Keratinocyte (primary cell): Measurements from ENCODE around the gene WDR1. TPM values are rescaled to one million over a fixed set of nuclear protein-coding genes. Genes with fewer than 3 reads are reported as not detected.

ENCODE experiments used
- DNase-seq: peaks from one replicate; pipeline ENCODE4 v3.0.0-alpha.2; 2011; ENCODE audit warnings: low read depth, missing footprints, low spot score
- FAIRE-seq: peaks from 2 replicates; lab custom pipeline; 2011; peaks lifted over from hg19 to GRCh38; lab: Jason Lieb, UNC
- H2AFZ ChIP-seq: 2 replicates; pipeline ENCODE4 v1.6.0; 2012; ENCODE audit warnings: low read length, control low read depth, inconsistent platforms; ENCODE audit not compliant: control insufficient read depth
- H3K27ac ChIP-seq: 2 replicates; pipeline ENCODE4 v1.5.1; 2011; ENCODE audit warnings: low read length; ENCODE audit not compliant: control insufficient read depth, insufficient read depth
- H3K27me3 ChIP-seq: 3 replicates; pipeline ENCODE4 v1.6.0; 2011; ENCODE audit warnings: low read length; ENCODE audit not compliant: control insufficient read depth, insufficient read depth; ENCODE audit errors: extremely low read depth
- H3K36me3 ChIP-seq, 2 experiments: 2 replicates in 1 of 2; 3 replicates in 1 of 2; pipeline ENCODE4 v1.5.1; 2011; ENCODE audit warnings: low read length in 2 of 2, mild to moderate bottlenecking in 1 of 2; ENCODE audit not compliant: control insufficient read depth in 2 of 2, insufficient read depth in 2 of 2; ENCODE audit errors: extremely low read depth in 1 of 2
- H3K4me1 ChIP-seq: 3 replicates; pipeline ENCODE4 v1.5.1; 2011; ENCODE audit warnings: low read length; ENCODE audit not compliant: control insufficient read depth, insufficient read depth; ENCODE audit errors: extremely low read depth
- H3K4me2 ChIP-seq: 3 replicates; pipeline ENCODE4 v1.6.0; 2011; ENCODE audit warnings: low read depth, low read length; ENCODE audit not compliant: control insufficient read depth, insufficient read depth; ENCODE audit errors: extremely low read depth
- H3K4me3 ChIP-seq, 3 experiments: fragments of 200-600 bp in 1 of 3; sonication (generic) in 1 of 3; 2 replicates in 2 of 3; 3 replicates in 1 of 3; pipeline ENCODE4 v1.5.1; 2011 to 2016; ENCODE audit warnings: low read length in 3 of 3, mild to moderate bottlenecking in 3 of 3, control low read depth in 2 of 3, inconsistent platforms in 1 of 3, low read depth in 1 of 3, mixed read lengths in 1 of 3, mixed run types in 1 of 3, moderate library complexity in 1 of 3; ENCODE audit not compliant: control insufficient read depth in 2 of 3, insufficient read depth in 2 of 3; ENCODE audit errors: extremely low read depth in 1 of 3
- H3K79me2 ChIP-seq: 2 replicates; pipeline ENCODE4 v1.6.0; 2012; ENCODE audit warnings: low read length; ENCODE audit not compliant: control insufficient read depth, insufficient read depth
- H3K9ac ChIP-seq: 3 replicates; pipeline ENCODE4 v1.6.0; 2011; ENCODE audit warnings: low read length; ENCODE audit not compliant: control insufficient read depth, insufficient read depth; ENCODE audit errors: extremely low read depth
- H3K9me1 ChIP-seq: 3 replicates; pipeline ENCODE4 v1.6.0; 2011; ENCODE audit warnings: low read length; ENCODE audit not compliant: control insufficient read depth, insufficient read depth; ENCODE audit errors: extremely low read depth
- H3K9me3 ChIP-seq: 2 replicates; pipeline ENCODE4 v1.5.1; 2012; ENCODE audit warnings: low read depth, low read length; ENCODE audit not compliant: control insufficient read depth
- H4K20me1 ChIP-seq: 3 replicates; pipeline ENCODE4 v1.6.0; 2011; ENCODE audit warnings: low read length; ENCODE audit not compliant: control insufficient read depth, insufficient read depth; ENCODE audit errors: extremely low read depth
- CTCF ChIP-seq, 3 experiments: IDR thresholded peaks in 1 of 3; conservative IDR thresholded peaks in 1 of 3; optimal IDR thresholded peaks in 1 of 3; 2 replicates in 2 of 3; 3 replicates in 1 of 3; pipeline versions ENCODE3 to v1.5.1; 2011; ENCODE audit warnings: low read length in 3 of 3, mild to moderate bottlenecking in 3 of 3, moderate library complexity in 2 of 3, control low read depth in 1 of 3, inconsistent platforms in 1 of 3; ENCODE audit not compliant: insufficient read depth in 2 of 3; ENCODE audit errors: extremely low read depth in 1 of 3
- EZH2 ChIP-seq: IDR thresholded peaks from one replicate; pipeline ENCODE4 v1.6.1; 2012; ENCODE audit warnings: inconsistent platforms, mild to moderate bottlenecking, low read length, moderate library complexity
- dilution Hi-C: fragments of 300-500 bp; cut with MboI; formaldehyde crosslinking; loops from one replicate; pipeline ENCODE4 v1.7.0; 2020; ENCODE audit warnings: low sequenced_read_pairs; ENCODE audit not compliant: extremely low pct_ligation_motif_present
- polyA plus RNA-seq, 5 experiments: library from polyadenylated mRNA; depleted of rRNA in 3 of 5; stranded (reverse) in 3 of 5; stranded (forward) in 1 of 5; unstranded in 1 of 5; fragments of >200 nt; gene quantifications; 1 replicate in 1 of 5; 2 replicates in 3 of 5; 3 replicates in 1 of 5; pipeline versions ENCODE4 v1.2.1 to v1.2.3, GENCODE V29; 2011 to 2012; ENCODE audit warnings: missing spikeins in 2 of 5, low read depth in 1 of 5, low replicate concordance in 1 of 5

Gene WDR1
- polyA plus RNA-seq, 1 donor (not counting 4 experiments of a cell fraction or from before 2014, with no cell fraction given): 423 TPM

GRCh38 chr4:10058371-10058770 lies 58.2 kb downstream of the WDR1 start:
- Histone ChIP-seq H3K4me3 (no peak overlapping the region), H3K9ac (no peak overlapping the region), H3K9me3 (no peaks in the 10 kb centered on the region), H3K4me2 (no peak overlapping the region), H2AFZ (no peak overlapping the region), H3K79me2 (no peaks in the 10 kb centered on the region), H3K4me1 (peaks cover 16% of the 10 kb centered on the region), H4K20me1 (no peaks in the 10 kb centered on the region), H3K36me3 (no peaks in the 10 kb centered on the region), H3K27ac (no peak overlapping the region), H3K27me3 (no peaks in the 10 kb centered on the region), H3K9me1 (no peaks in the 10 kb centered on the region)
- TF ChIP-seq CTCF (optimal IDR thresholded peaks at IDR 0.05 in 1 of 3, IDR thresholded peaks at IDR 0.05 in 1 of 3, conservative IDR thresholded peaks at IDR 0.05 in 1 of 3; ENCODE audit: extremely low read depth in 1 of 3, insufficient read depth in 2 of 3, low read length in 3 of 3) (no peak), EZH2 (no peak)
- no peak for DNase-seq
- dilution Hi-C loops: no loop called here
- FAIRE-seq: no peak

GRCh38 chr4:10057023-10057395 lies 59.6 kb downstream of the WDR1 start:
- no peaks in the 10 kb centered on the region for H3K36me3 ChIP-seq
- no peak for DNase-seq
- no peak overlapping the region for H3K4me3 ChIP-seq
- no peaks in the 10 kb centered on the region for H3K79me2 ChIP-seq
- no peak overlapping the region for H3K4me2 ChIP-seq
- no peak overlapping the region for H3K9ac ChIP-seq
- dilution Hi-C loops: no loop called here
- no peaks in the 10 kb centered on the region for H3K27me3 ChIP-seq
- H3K9me1 ChIP-seq: no peaks in the 10 kb centered on the region
- peaks cover 16% of the 10 kb centered on the region for H3K4me1 ChIP-seq
- no peaks in the 10 kb centered on the region for H4K20me1 ChIP-seq
- no peak for FAIRE-seq
- no peak overlapping the region for H3K27ac ChIP-seq
- H3K9me3 ChIP-seq: no peaks in the 10 kb centered on the region
- TF ChIP-seq CTCF (optimal IDR thresholded peaks at IDR 0.05 in 1 of 3, IDR thresholded peaks at IDR 0.05 in 1 of 3, conservative IDR thresholded peaks at IDR 0.05 in 1 of 3; ENCODE audit: extremely low read depth in 1 of 3, insufficient read depth in 2 of 3, low read length in 3 of 3) (no peak), EZH2 (no peak)
- H2AFZ ChIP-seq: no peak overlapping the region
